GM12892 (cell line): ENCODE results near the gene DDR2.

Source experiments
- POLR2A ChIP-seq: IDR thresholded peaks from 2 replicates; pipeline ENCODE4 v1.6.1; 2011; ENCODE audit warnings: low read depth, low read length, control low read depth
- POLR2AphosphoS5 ChIP-seq: IDR thresholded peaks from 2 replicates; pipeline ENCODE4 v1.6.1; 2011; ENCODE audit warnings: low read depth, low read length, control low read depth
- TAF1 ChIP-seq: IDR thresholded peaks from 2 replicates; pipeline ENCODE4 v1.6.1; 2011; ENCODE audit warnings: low read depth, mild to moderate bottlenecking, control low read depth, low read length, borderline replicate concordance

DNA sequence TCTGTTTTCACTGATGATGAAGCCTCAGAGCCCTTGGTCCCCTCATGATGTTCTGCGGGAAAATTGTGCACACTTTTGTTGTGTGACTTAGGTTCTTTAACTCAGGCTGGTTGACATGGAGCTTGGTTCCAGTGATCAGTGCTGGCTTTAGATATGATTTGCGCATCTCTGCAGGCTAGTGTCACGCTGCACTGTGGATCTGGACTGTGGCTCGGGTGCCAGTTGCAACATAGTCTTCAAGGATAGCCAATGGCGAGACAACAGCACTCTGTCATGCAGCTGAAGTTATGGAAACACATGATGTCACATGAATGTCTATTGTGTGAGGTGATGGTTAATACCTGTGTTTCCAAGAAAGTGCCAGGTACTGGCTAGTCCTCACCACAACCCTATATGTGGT, 56.7 kb downstream of the DDR2 start:
- no peak for TF ChIP-seq POLR2AphosphoS5
- no peak for TF ChIP-seq POLR2A
- no peak for TF ChIP-seq TAF1
